Adrenal gland (tissue), 5 donors: Measurements from ENCODE around the gene SDK2.

ENCODE experiments used
- CTCF ChIP-seq, 6 experiments: fragments of 450-650 bp in 4 of 6; fragments of 200-600 bp in 2 of 6; sonication (generic) in 1 of 6; IDR thresholded peaks; 1 replicate in 5 of 6; 2 replicates in 1 of 6; pipeline versions ENCODE4 v1.5.1 to v1.8.0; 2016 to 2021; ENCODE audit warnings: antibody characterized with exemption in 6 of 6, mild to moderate bottlenecking in 2 of 6, moderate library complexity in 1 of 6
- POLR2A ChIP-seq, 2 donors: fragments of 450-650 bp; IDR thresholded peaks; one replicate each; pipeline ENCODE4 v1.6.1; 2017; ENCODE audit warnings: antibody characterized with exemption in 2 of 2, mild to moderate bottlenecking in 2 of 2, moderate library complexity in 1 of 2
- donor health status: DM: no; HTN: no; CAD: no.

- TF ChIP-seq CTCF (IDR thresholded peaks at IDR 0.05) (no peak), POLR2A (IDR thresholded peaks at IDR 0.05) (no peak)
Observed at GRCh38 chr17:73654241-73654640, 10.0 kb upstream of the SDK2 start.
